H1 (cell line): ENCODE measurements around the gene PRSS16. TPM values are rescaled to one million over a fixed set of nuclear protein-coding genes. Genes with fewer than 3 reads are reported as not detected.

ENCODE experiments used
- CTCF ChIA-PET: fragments of 300-600 bp; sonication (Branson Sonifier 250); formaldehyde crosslinking; loops from one replicate; lab custom pipeline; 2021; ENCODE audit not compliant: partially characterized antibody; lab: Charles Lee
- POLR2A ChIA-PET: fragments of 300-600 bp; sonication (Branson Sonifier 250); formaldehyde crosslinking; loops from one replicate; lab custom pipeline; 2021; ENCODE audit warnings: inconsistent platforms; ENCODE audit not compliant: partially characterized antibody; lab: Charles Lee
- DNase-seq, 2 experiments: peaks; one replicate each; pipeline versions ENCODE4 v3.0.0 to v3.0.0-alpha.2; 2010 to 2022; ENCODE audit warnings: low spot score in 2 of 2, low read depth in 1 of 2, mixed read lengths in 1 of 2
- FAIRE-seq: peaks from 2 replicates; lab custom pipeline; 2011; peaks lifted over from hg19 to GRCh38; lab: Jason Lieb, UNC
- H2AFZ ChIP-seq: 2 replicates; pipeline ENCODE4 v1.8.1; 2012; ENCODE audit warnings: low read length, inconsistent platforms
- H2AK5ac ChIP-seq: 2 replicates; pipeline ENCODE4 v1.6.1; 2013; ENCODE audit warnings: low read depth, low read length
- H2BK120ac ChIP-seq: replicated peaks from 2 replicates; pipeline ENCODE3; 2013; ENCODE audit warnings: low read depth, low read length, inconsistent platforms
- H2BK12ac ChIP-seq: 2 replicates; pipeline ENCODE4 v1.6.1; 2013; ENCODE audit warnings: low read depth, low read length
- H2BK15ac ChIP-seq: 2 replicates; pipeline ENCODE4 v1.6.1; 2013; ENCODE audit warnings: low read length
- H2BK20ac ChIP-seq: 2 replicates; pipeline ENCODE4 v1.6.1; 2013; ENCODE audit warnings: low read length
- H2BK5ac ChIP-seq: 2 replicates; pipeline ENCODE4 v1.6.1; 2013; ENCODE audit warnings: low read depth, low read length
- H3K14ac ChIP-seq: 2 replicates; pipeline ENCODE4 v1.6.1; 2013; ENCODE audit warnings: inconsistent platforms; ENCODE audit not compliant: insufficient read length
- H3K18ac ChIP-seq: 2 replicates; pipeline ENCODE4 v1.6.1; 2013; ENCODE audit warnings: low read length; ENCODE audit errors: extremely low read depth
- H3K23ac ChIP-seq: 2 replicates; pipeline ENCODE4 v1.6.1; 2013; ENCODE audit warnings: inconsistent platforms; ENCODE audit not compliant: insufficient read length
- H3K23me2 ChIP-seq: 2 replicates; pipeline ENCODE4 v1.6.1; 2013; ENCODE audit warnings: low read depth, low read length
- H3K27ac ChIP-seq: 2 replicates; pipeline ENCODE4 v1.6.1; 2011; ENCODE audit warnings: low read depth, low read length, inconsistent platforms
- H3K27me3 ChIP-seq, 4 experiments: replicated peaks in 1 of 4; 1 replicate in 1 of 4; 2 replicates in 3 of 4; pipeline versions ENCODE4 v1.6.1 to v1.8.1; 2011 to 2013; ENCODE audit warnings: low read length in 3 of 4, mild to moderate bottlenecking in 3 of 4, inconsistent platforms in 2 of 4, mixed read lengths in 2 of 4, moderate library complexity in 1 of 4; ENCODE audit not compliant: control insufficient read depth in 3 of 4, insufficient read depth in 3 of 4; ENCODE audit errors: extremely low read depth in 1 of 4
- H3K36me3 ChIP-seq, 4 experiments: 2 replicates each; pipeline versions ENCODE4 v1.6.1 to v1.8.1; 2011 to 2013; ENCODE audit warnings: mild to moderate bottlenecking in 4 of 4, low read length in 3 of 4, moderate library complexity in 2 of 4, control low read depth in 1 of 4, inconsistent platforms in 1 of 4; ENCODE audit not compliant: insufficient read depth in 4 of 4, control insufficient read depth in 2 of 4
- H3K4ac ChIP-seq: replicated peaks from 2 replicates; pipeline ENCODE3; 2013; ENCODE audit warnings: low read length, low read depth, mixed read lengths, inconsistent platforms; ENCODE audit not compliant: insufficient read length
- H3K4me1 ChIP-seq, 4 experiments: replicated peaks in 1 of 4; 1 replicate in 1 of 4; 2 replicates in 3 of 4; pipeline versions ENCODE4 v1.6.1 to v1.8.1; 2011 to 2013; ENCODE audit warnings: low read length in 3 of 4, inconsistent platforms in 2 of 4, mixed read lengths in 1 of 4; ENCODE audit not compliant: insufficient read depth in 4 of 4, control insufficient read depth in 3 of 4
- H3K4me2 ChIP-seq, 2 experiments: 2 replicates each; pipeline versions ENCODE4 v1.6.1 to v1.8.1; 2011 to 2013; ENCODE audit warnings: low read depth in 2 of 2, low read length in 2 of 2, control low read depth in 1 of 2, inconsistent platforms in 1 of 2, mild to moderate bottlenecking in 1 of 2; ENCODE audit not compliant: insufficient read depth in 1 of 2
- H3K4me3 ChIP-seq, 4 experiments: fragments of 200-600, 300-600 bp in 1 of 4; sonication (generic), shearing (Covaris generic), sonication (Bioruptor Twin) in 1 of 4; 2 replicates each; pipeline versions ENCODE4 v1.5.1 to v1.8.1; 2011 to 2016; ENCODE audit warnings: low read length in 4 of 4, low read depth in 3 of 4, control low read depth in 2 of 4, inconsistent platforms in 2 of 4, mild to moderate bottlenecking in 2 of 4, mixed read lengths in 1 of 4, moderate library complexity in 1 of 4; ENCODE audit not compliant: insufficient read depth in 2 of 4; ENCODE audit errors: extremely low read depth in 1 of 4
- H3K56ac ChIP-seq: replicated peaks from 2 replicates; pipeline ENCODE3; 2013; ENCODE audit warnings: low read depth, mild to moderate bottlenecking, mixed read lengths, low read length, inconsistent platforms; ENCODE audit not compliant: insufficient read length
- H3K79me1 ChIP-seq: 2 replicates; pipeline ENCODE4 v1.6.1; 2013; ENCODE audit warnings: low read depth, low read length, control low read depth
- H3K79me2 ChIP-seq, 2 experiments: 2 replicates each; pipeline versions ENCODE4 v1.6.1 to v1.8.1; 2012 to 2013; ENCODE audit warnings: low read length in 2 of 2, mild to moderate bottlenecking in 2 of 2, inconsistent platforms in 1 of 2; ENCODE audit not compliant: insufficient read depth in 2 of 2, control insufficient read depth in 1 of 2
- H3K9ac ChIP-seq, 4 experiments: replicated peaks in 1 of 4; 1 replicate in 1 of 4; 2 replicates in 3 of 4; pipeline versions ENCODE4 v1.6.1 to v1.8.1; 2011 to 2013; ENCODE audit warnings: low read depth in 3 of 4, low read length in 3 of 4, control low read depth in 2 of 4, mild to moderate bottlenecking in 2 of 4, moderate library complexity in 2 of 4, inconsistent platforms in 1 of 4; ENCODE audit errors: extremely low read depth in 1 of 4
- H3K9me3 ChIP-seq, 2 experiments: 2 replicates each; pipeline versions ENCODE4 v1.6.1 to v1.8.1; 2012 to 2013; ENCODE audit warnings: mild to moderate bottlenecking in 2 of 2, moderate library complexity in 2 of 2, control low read depth in 1 of 2, inconsistent platforms in 1 of 2, low read depth in 1 of 2, low read length in 1 of 2, mixed read lengths in 1 of 2; ENCODE audit not compliant: insufficient read depth in 2 of 2
- H4K20me1 ChIP-seq, 2 experiments: replicated peaks in 1 of 2; 2 replicates each; pipeline versions ENCODE3 to v1.8.1; 2011 to 2013; ENCODE audit warnings: inconsistent platforms in 2 of 2, low read length in 2 of 2, mild to moderate bottlenecking in 1 of 2; ENCODE audit not compliant: insufficient read depth in 2 of 2, control insufficient read depth in 1 of 2
- H4K5ac ChIP-seq: 2 replicates; pipeline ENCODE4 v1.6.1; 2013; ENCODE audit warnings: low read length, low read depth, mixed read lengths, inconsistent platforms; ENCODE audit not compliant: insufficient read length
- H4K8ac ChIP-seq: 2 replicates; pipeline ENCODE4 v1.8.0; 2013; ENCODE audit warnings: mild to moderate bottlenecking, moderate library complexity, low read length, inconsistent platforms; ENCODE audit not compliant: insufficient read depth; ENCODE audit errors: extremely low read depth
- H4K91ac ChIP-seq: replicated peaks from 2 replicates; pipeline ENCODE3; 2013; ENCODE audit warnings: low read length, mixed read lengths, inconsistent platforms; ENCODE audit not compliant: insufficient read length
- BACH1 ChIP-seq: IDR thresholded peaks from 2 replicates; pipeline ENCODE4 v1.6.1; 2012; ENCODE audit warnings: low read length, improper control_type of control experiment
- BRCA1 ChIP-seq: IDR thresholded peaks from 2 replicates; pipeline ENCODE4 v1.6.1; 2012; ENCODE audit warnings: low read depth, low read length, improper control_type of control experiment
- CHD2 ChIP-seq: IDR thresholded peaks from 2 replicates; pipeline ENCODE4 v1.6.1; 2012; ENCODE audit warnings: low read length, improper control_type of control experiment
- SP1 ChIP-seq: IDR thresholded peaks from 2 replicates; pipeline ENCODE4 v1.6.1; 2011; ENCODE audit warnings: low read depth, low read length
- YY1 ChIP-seq: IDR thresholded peaks from 2 replicates; pipeline ENCODE4 v1.6.1; 2011; ENCODE audit warnings: low read depth, mild to moderate bottlenecking, low read length
- WGBS, 2 experiments: shearing (Covaris generic) in 1 of 2; methylation state at CpG; one replicate each; pipeline versions ENCODE4 v1.1.6 to v1.1.7; 2013 to 2015; ENCODE audit warnings: low lambda C conversion rate in 2 of 2, mixed read lengths in 2 of 2, inconsistent platforms in 1 of 2, low coverage in 1 of 2, missing lambda C conversion rate in 1 of 2; ENCODE audit not compliant: insufficient replicate concordance in 2 of 2, insufficient coverage in 1 of 2, insufficient read length in 1 of 2; ENCODE audit errors: extremely low coverage in 1 of 2, missing lambda C conversion rate in 1 of 2; 5-methylcytosine and 5-hydroxymethylcytosine counted together
- polyA plus RNA-seq, 7 experiments: library from polyadenylated mRNA; depleted of rRNA in 3 of 7; stranded (reverse) in 5 of 7; unstranded in 2 of 7; fragments of >200 nt in 5 of 7; fragments of 200-250 nt in 2 of 7; gene quantifications; 1 replicate in 5 of 7; 2 replicates in 1 of 7; 4 replicates in 1 of 7; pipeline versions ENCODE4 v1.2.1 to v1.2.3, GENCODE V29; 2011 to 2013; ENCODE audit warnings: missing spikeins in 2 of 7, mixed read lengths in 2 of 7
- total RNA-seq: library from RNA; stranded (reverse); fragmentation: NEBNext Ultra II Directional; extraction: Animal tissue kit (Norgen Biotek cat#: 25700); gene quantifications from 2 replicates; pipeline ENCODE4 v1.2.1, GENCODE V29; 2021

PRSS16 gene
- total and polyA plus RNA-seq, 2 of the 8 experiments (the other 6 are each of a cell fraction or from before 2014, with no cell fraction given) = 20.2 to 38.9 TPM

DNA sequence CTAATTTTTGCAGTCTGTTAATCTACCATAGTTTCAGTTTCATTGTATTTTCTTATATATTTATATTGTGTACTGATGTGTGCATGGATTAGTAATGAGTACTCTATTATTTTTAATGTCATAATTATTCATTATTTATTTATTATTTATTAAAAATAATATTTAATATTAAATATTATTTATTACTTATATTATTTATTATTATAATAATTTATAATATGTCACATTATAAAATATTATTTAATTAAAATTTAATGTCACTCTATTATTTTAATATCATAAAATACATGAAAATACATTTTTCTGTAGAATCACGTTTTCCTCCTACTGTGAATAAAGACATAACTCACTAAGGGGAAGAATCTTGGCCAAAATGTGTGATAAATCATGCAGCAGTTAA lies 34.1 kb downstream of the PRSS16 start:
- H3K27ac ChIP-seq = no peak overlapping the region
- H3K9ac ChIP-seq = no peak overlapping the region
- no peaks in the 10 kb centered on the region for H4K20me1 ChIP-seq
- H3K79me1 ChIP-seq = no peaks in the 10 kb centered on the region
- no peak overlapping the region for H2BK5ac ChIP-seq
- H3K36me3 ChIP-seq = no peaks in the 10 kb centered on the region
- H3K14ac ChIP-seq = no peak overlapping the region
- H2BK20ac ChIP-seq = no peak overlapping the region
- H2AK5ac ChIP-seq = no peak overlapping the region
- CTCF ChIA-PET = interaction anchor here (0.9 kb wide), 2 partner anchors 14 to 67 kb away, joined by 3 read pairs; no protein-coding TSS in a partner anchor
- H2AFZ ChIP-seq = no peak overlapping the region
- H3K18ac ChIP-seq = no peak overlapping the region
- no peaks in the 10 kb centered on the region for H3K4me1 ChIP-seq
- no peak overlapping the region for H4K8ac ChIP-seq
- H2BK120ac ChIP-seq = no peak overlapping the region
- FAIRE-seq (no peak), DNase-seq (no peak)
- H3K4me3 ChIP-seq = peak overlapping the region; percentile 85 to 93 (median 90); a peak in 6 of 8 replicates
- H3K79me2 ChIP-seq = no peaks in the 10 kb centered on the region
- no peak overlapping the region for H2BK12ac ChIP-seq
- H2BK15ac ChIP-seq = no peak overlapping the region
- TF ChIP-seq SP1 (no peak), YY1 (no peak), BACH1 (no peak), CHD2 (no peak), BRCA1 (no peak)
- TF ChIP-seq, all 59 proteins: peak for 0
- H3K4me2 ChIP-seq = peak overlapping the region; percentile 57 to 81
- H3K23me2 ChIP-seq = peaks cover 2% of the 10 kb centered on the region; the same call in 1 of the 2 replicates
- H3K27me3 ChIP-seq = peaks cover 0 to 10% (median 2%) of the 10 kb centered on the region in 4 experiments; a peak in 5 of 7 replicates
- H3K4ac ChIP-seq = no peak overlapping the region
- H3K9me3 ChIP-seq = no peaks in the 10 kb centered on the region
- H4K91ac ChIP-seq = no peak overlapping the region
- 80% methylated on average over 1 of the region's 1 CpG; no CpG with 5 or more reads in 1 of the 2 experiments for WGBS, 2 experiments
- POLR2A ChIA-PET = interaction anchor here (1.0 kb wide), 1 partner anchor 21 kb away, joined by 5 read pairs; no protein-coding TSS in a partner anchor
- H3K56ac ChIP-seq = no peak overlapping the region
- no peak overlapping the region for H3K23ac ChIP-seq
- H4K5ac ChIP-seq = no peak overlapping the region
